ENCODE data around the gene CKAP2L.
A peak's percentile ranks its signal among the peaks of the same experiment; 100 is the strongest.
"Not testable (repeated sequence)": the region's sequence is repeated elsewhere in the genome, so short reads cannot be mapped to it uniquely, and the experiment has no call there.

CKAP2L gene

GRCh38 chr2:112712465-112712864 is 51.9 kb downstream of the CKAP2L start:
- no peak for FAIRE-seq
- DNase-seq (ENCODE audit: insufficient read length, low spot score): no peak

- no peak for FAIRE-seq
These were observed 53.3 kb downstream of the CKAP2L start for GRCh38 chr2:112710956-112711750.

GRCh38 chr2:112709703-112710102 is 54.7 kb downstream of the CKAP2L start:
- no peak for FAIRE-seq
- no peak for DNase-seq (ENCODE audit: insufficient read length, low spot score)

More at GRCh38 chr2:112710956-112711750, 53.3 kb downstream of the CKAP2L start:
- DNase-seq (ENCODE audit: insufficient read length, low spot score): no peak

DNA sequence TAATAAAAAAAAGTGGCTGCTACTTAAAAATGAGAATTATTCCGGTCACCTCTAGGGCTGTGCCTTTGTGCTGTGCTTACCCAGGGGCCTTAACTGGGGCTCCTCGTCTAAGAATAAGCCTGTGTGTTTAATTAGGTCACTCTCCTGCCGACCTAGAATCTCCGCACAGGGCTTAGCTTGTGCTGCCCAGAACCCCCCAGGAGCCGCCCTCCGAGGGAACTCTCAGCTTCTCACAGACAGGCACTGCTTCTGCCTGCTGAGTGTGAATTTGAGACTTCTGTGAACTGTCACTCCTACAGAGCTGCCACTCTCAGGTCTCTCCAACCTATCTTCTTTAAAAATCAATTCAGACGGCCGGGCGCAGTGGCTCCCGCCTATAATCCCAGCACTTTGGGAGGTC is 55.4 kb downstream of the CKAP2L start:
- no peak for DNase-seq (ENCODE audit: insufficient read length, low spot score)
- no peak for FAIRE-seq

GRCh38 chr2:112706947-112707346 is 57.5 kb downstream of the CKAP2L start:
- FAIRE-seq; DNase-seq (ENCODE audit: insufficient read length, low spot score): not testable (repeated sequence)

- DNase-seq (ENCODE audit: insufficient read length, low spot score) (no peak), FAIRE-seq (no peak)
These were observed 58.2 kb downstream of the CKAP2L start for GRCh38 chr2:112706170-112706664.

GRCh38 chr2:112705575-112705974 is 58.8 kb downstream of the CKAP2L start:
- FAIRE-seq (no peak), DNase-seq (ENCODE audit: insufficient read length, low spot score) (no peak)

DNA sequence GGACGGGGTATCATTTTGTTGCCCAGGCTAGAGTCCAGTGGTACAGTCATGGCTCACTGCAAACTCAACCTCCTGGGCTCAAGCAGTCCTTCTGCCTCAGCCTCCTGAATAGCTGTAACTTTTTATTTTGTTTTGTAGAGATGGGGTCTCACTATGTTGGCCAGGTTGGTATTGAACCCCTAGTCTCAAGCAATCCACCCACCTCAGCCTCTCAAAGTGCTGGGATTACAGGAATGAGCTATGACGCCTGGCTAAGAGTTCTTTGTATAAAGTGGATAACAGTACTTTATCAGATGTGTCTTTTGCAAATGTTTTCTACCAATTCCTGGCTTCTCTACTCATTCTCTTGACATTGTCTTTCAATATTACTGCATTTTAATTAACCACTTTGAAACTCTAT is 60.7 kb downstream of the CKAP2L start:
- FAIRE-seq: no peak
- DNase-seq (ENCODE audit: insufficient read length, low spot score): no peak

DNA sequence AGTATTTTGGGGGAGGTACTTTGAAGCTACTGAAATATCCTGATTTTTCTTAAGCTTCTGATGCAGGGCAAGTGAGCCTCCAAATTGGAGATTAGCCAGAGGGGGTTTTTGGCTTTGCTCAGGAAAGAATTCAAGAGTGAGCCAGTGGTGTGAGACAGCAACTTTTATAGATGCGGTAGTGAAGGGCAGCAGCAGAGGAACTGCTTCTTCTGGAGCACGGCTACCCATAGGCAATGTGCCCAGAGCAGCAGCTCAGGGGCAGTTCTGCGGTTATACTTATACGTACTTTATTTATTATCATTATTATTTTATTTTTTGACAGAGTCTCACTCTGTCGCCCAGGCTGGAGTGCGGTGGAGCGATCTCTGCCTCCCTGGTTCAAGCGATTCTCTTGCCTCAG is 63.4 kb downstream of the CKAP2L start:
- FAIRE-seq: no peak
- DNase-seq (ENCODE audit: insufficient read length, low spot score): no peak

GRCh38 chr2:112699984-112700667 is 64.3 kb downstream of the CKAP2L start:
- FAIRE-seq: no peak
- DNase-seq (ENCODE audit: insufficient read length, low spot score): no peak

DNA sequence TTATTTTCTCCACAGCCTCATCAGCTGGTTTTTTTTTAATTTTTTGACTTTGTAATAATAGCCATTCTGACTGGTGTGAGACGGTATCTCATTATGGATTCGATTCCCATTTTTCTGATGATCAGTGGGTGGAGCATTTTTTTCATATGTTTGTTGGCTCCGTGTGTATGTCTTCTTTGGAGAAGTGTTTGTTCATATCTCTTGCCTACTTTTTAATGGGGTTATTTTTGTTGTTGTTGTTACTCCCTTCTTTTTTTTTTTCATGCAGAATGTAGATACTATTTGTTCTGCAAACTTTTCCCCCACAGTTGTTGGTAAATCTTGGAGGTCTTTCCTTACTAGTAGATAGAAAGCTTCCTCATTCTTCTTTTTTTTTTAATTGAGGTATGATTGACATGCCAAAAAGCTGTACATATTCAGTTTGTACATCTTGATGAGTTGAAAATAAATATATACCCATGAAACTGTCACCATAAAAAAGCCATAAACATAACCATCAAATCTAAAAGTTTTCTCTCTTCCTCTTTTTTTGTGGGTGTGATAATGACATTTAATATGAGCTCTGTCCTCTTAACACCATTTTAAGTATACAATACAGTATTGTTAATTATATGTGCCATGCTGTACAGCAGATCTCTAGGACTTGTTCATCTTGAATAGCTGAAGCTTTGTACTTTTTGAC is 65.4 kb downstream of the CKAP2L start:
- DNase-seq (ENCODE audit: insufficient read length, low spot score): no peak
- FAIRE-seq: no peak

DNA sequence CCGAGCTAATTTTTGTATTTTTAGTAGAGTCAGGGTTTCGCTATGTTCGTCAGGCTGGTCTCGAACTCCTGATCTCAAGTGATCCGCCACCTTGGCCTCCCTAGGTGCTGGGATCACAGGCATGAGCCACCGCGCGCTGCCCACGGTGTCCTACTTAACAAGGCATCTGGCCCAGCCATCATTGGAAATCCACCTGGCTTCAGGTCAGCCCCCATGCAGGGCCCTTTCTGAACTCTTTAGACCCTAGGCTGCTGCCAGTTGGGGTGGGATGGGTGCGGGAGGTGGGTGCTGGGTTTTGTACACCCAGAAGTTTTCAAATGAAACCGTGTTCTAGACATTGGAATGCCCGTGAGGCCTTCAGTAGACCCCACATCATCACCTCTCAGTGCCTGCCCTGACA is 70.2 kb downstream of the CKAP2L start:
- FAIRE-seq: no peak
- no peak for DNase-seq (ENCODE audit: insufficient read length, low spot score)

GRCh38 chr2:112693596-112693995 is 70.8 kb downstream of the CKAP2L start:
- no peak for FAIRE-seq
- DNase-seq (ENCODE audit: insufficient read length, low spot score): no peak

DNA sequence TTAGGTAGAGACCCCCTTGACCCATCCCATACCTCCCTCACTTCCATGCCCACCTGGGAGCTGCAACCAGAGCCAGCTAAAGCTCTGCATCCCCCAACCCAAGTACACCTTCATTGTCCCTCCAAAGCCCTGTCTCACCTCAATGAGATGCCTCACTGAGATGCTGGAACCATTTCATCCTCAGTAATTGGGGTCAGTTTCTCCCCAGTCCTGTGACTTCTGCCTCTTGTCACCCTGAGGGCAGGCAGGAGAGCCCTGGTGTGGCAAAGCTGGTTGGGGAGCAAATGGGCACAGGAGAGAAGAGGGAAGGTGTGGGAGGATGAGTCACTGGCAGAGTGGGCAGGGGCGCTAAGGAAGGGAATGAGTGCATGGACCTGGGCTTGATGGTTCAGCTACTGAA is 71.5 kb downstream of the CKAP2L start:
- DNase-seq (ENCODE audit: insufficient read length, low spot score): no peak
- FAIRE-seq: no peak

DNA sequence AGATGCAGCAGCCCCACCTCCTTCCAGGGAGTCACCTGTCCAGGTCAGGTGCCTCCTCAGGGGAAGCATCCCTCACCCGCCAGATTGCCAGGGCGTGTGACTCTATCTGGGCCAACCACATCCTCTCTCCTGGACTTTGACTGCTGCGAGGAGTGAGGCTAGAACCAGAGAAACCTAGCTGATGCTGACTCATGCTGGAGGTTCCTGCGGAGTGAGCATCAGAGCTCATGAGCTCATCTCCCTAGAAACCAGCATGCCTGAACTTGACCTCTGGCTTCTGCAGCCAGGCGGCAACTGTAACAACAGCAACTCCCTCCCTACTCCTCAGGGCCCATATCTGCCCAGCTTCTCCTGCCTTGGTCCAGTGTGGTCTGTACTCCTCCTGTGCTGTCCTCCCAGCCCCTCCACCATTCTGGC is 71.9 kb downstream of the CKAP2L start:
- DNase-seq (ENCODE audit: insufficient read length, low spot score) (peak; percentile 92), FAIRE-seq (peak; percentile 96)

DNA sequence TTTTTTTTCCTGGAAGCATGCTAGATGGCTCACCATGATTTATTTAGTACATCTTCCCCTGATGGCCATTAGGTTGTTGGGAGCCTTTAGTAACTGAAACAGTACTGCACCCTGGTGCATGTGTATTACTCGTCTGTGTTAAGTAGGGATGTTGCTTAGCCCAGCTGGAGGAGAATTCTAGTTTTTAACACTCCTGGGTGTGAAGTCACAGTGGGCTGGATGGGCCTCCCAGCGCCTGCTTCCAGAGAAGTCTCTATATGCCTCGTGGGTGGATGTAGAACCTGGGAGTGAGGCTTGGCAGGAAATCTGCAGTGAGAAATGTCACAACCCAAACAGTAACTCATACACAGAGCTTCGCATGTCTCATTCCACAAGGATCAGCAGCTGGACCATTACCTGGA is 72.5 kb downstream of the CKAP2L start:
- DNase-seq (ENCODE audit: insufficient read length, low spot score) (no peak), FAIRE-seq (no peak)

DNA sequence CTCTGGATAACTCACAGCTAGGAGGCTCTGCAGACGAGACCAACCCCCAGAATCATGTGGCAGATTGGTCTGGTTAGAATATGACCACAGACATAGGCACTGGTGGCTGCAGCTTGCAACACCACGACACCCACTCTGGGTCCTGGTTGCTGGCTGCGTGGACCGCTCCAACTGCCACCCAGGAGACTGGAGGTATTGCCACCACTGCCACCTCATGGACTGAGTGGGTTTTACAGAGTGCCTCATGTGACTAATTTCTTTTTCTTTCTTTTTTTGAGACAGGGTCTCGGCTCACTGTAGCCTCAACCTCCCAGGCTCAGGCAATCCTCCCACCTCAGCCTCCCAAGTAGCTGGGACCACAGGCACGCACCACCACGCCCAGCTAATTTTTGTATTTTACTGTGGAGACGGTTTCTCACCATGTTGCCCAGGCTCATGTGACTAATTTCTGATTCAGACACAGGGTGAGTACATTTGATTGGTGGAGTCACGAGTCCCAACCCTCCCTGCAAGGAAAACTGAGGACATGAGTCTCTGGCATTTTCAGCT is 73.5 kb downstream of the CKAP2L start:
- FAIRE-seq (no peak), DNase-seq (ENCODE audit: insufficient read length, low spot score) (peak; percentile 47)

DNA sequence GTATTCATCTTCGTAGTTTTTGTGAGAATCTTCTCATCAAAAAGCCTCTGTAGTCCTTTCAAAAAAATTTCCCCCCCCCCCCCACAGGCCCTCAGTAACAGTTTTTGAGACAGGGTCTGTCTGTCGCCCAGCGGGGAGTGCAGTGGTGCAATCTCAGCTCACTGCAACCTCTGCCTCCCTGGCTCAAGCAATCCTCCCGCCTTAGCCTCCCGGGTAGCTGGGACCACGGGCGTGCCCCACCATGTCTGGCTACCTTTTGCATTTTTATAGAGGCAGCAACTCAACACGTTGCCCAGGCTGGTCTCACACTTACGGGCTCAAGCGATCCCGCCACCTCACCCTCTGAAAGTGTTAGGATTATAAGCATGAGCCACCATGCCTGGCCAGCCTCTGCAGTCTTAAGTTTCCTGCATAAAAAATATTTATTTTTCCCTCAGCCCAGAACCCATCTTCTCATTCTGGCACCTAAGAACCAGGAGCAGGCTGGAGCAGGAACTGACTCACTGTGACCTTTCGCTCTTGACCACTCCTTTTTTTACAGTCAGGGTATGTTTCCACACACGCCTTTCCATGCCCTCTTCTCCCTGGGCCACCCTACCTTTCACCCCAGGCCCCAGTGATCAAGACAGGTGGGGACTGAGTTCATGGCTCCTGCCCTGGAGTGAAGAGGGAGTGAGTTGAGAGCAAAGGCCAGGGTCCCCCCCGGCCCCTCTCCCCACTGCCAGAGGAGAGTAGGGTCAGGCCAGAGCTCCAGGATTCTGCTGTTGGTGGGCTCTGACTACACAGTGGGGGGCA is 76.1 kb downstream of the CKAP2L start:
- FAIRE-seq (no peak), DNase-seq (ENCODE audit: insufficient read length, low spot score) (no peak)

DNA sequence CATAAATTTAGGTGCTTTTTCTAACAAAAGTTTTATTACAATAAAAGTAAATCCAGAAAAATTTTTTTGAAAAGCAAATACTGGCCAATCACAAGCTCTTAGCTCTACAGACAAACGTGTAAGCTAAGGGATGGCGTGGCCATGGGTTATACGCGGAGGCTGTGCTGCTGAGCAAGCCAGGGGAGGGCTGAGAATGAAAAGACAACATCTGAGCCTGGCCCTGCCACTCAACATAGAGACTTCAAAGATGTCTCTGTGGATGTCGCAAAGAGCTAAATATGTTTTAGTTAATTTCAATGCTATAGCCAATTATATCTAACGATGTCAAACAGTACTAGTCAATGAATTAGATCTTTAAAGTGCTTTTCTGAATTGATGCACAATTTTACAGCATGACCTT is 76.9 kb downstream of the CKAP2L start:
- DNase-seq (ENCODE audit: insufficient read length, low spot score) (no peak), FAIRE-seq (no peak)

Measured in HTR-8/SVneo (cell line).